Measurements from ENCODE around the gene C12orf57. TPM values are rescaled to one million over a fixed set of nuclear protein-coding genes. Genes with fewer than 3 reads are reported as not detected.

C12orf57 gene
- total and polyA plus RNA-seq, 9 of the 15 experiments (the other 6 are each of a cell fraction or from before 2014, with no cell fraction given): 26.7 to 191 (median 107) TPM

GRCh38 chr12:6943722-6944380 is at the start of gene C12orf57, which contains the start of gene RNU7-1 (continued):
- TF ChIP-seq FOXO4 (CRISPR knock-in tag; IDR thresholded peaks at IDR 0.05): peak; percentile 94
- peak; percentile 15 for TF ChIP-seq CCNT2 (IDR thresholded peaks at IDR 0.05; ENCODE audit: borderline replicate concordance, extremely low read depth, insufficient read length, low read depth, low read length)
- TF ChIP-seq CHAMP1 (IDR thresholded peaks at IDR 0.05): no peak
- TF ChIP-seq LCOR (CRISPR knock-in tag; IDR thresholded peaks at IDR 0.05): peak; percentile 83; the same call in 1 of the 2 replicates
- TF ChIP-seq DPF2 (IDR thresholded peaks at IDR 0.05): peak; percentile 10; the same call in 1 of the 2 replicates
- peak; percentile 29 for TF ChIP-seq RBBP5 (IDR thresholded peaks at IDR 0.05; ENCODE audit: borderline replicate concordance, insufficient read depth, low read length, poor library complexity, severe bottlenecking)
- peak; percentile 78 for TF ChIP-seq ELF1 (tag; IDR thresholded peaks at IDR 0.05)
- peak; percentile 100 for TF ChIP-seq HBP1 (CRISPR knock-in tag; IDR thresholded peaks at IDR 0.05)
- peak; percentile 99 for TF ChIP-seq ZBTB26 (CRISPR knock-in tag; IDR thresholded peaks at IDR 0.05)
- TF ChIP-seq ZNF717 (CRISPR knock-in tag; IDR thresholded peaks at IDR 0.05): peak; percentile 98
- peak; percentile 91 for TF ChIP-seq NBN (IDR thresholded peaks at IDR 0.05; ENCODE audit: low read depth)
- TF ChIP-seq ZNF780A (CRISPR knock-in tag; IDR thresholded peaks at IDR 0.05): peak; percentile 93
- peak; percentile 78; the same call in 1 of the 2 replicates for TF ChIP-seq KLF6 (CRISPR knock-in tag; IDR thresholded peaks at IDR 0.05; ENCODE audit: borderline replicate concordance)
- peak; percentile 49 to 90 (median 75) for TF ChIP-seq YY1 (IDR thresholded peaks at IDR 0.05; ENCODE audit: borderline replicate concordance in 1 of 3, control insufficient read depth in 1 of 3, extremely low read depth in 1 of 3, insufficient read depth in 3 of 3, insufficient read length in 1 of 3, insufficient replicate concordance in 2 of 3, low read depth in 1 of 3, low read length in 2 of 3)
- TF ChIP-seq TEAD4 (IDR thresholded peaks at IDR 0.05; ENCODE audit: low read length): peak; percentile 93
- TF ChIP-seq TEAD4 (CRISPR knock-in tag; IDR thresholded peaks at IDR 0.05; ENCODE audit: borderline replicate concordance): no peak
- no peak for TF ChIP-seq ZNF263 (CRISPR knock-in tag; IDR thresholded peaks at IDR 0.05; ENCODE audit: borderline replicate concordance)
- peak; percentile 97 for TF ChIP-seq ARHGAP35 (IDR thresholded peaks at IDR 0.05; ENCODE audit: partially characterized antibody)
